OCI-LY3 (cell line): ENCODE results near the gene ELOVL2.

ENCODE experiments used
- EZH2phosphoT487 ChIP-seq: fragments of 200-600 bp; shearing (Covaris generic); IDR thresholded peaks from 2 replicates; pipeline ENCODE4 v1.6.1; 2018; ENCODE audit warnings: antibody characterized with exemption, mixed run types, low read depth
- TF ChIP-seq, protein P1 (sequence below): fragments of 200-600, 300-600 bp; sonication (generic); IDR thresholded peaks from 2 replicates; pipeline ENCODE4 v1.5.1; 2014; ENCODE audit warnings: antibody characterized with exemption, low read length, low read depth

DNA sequence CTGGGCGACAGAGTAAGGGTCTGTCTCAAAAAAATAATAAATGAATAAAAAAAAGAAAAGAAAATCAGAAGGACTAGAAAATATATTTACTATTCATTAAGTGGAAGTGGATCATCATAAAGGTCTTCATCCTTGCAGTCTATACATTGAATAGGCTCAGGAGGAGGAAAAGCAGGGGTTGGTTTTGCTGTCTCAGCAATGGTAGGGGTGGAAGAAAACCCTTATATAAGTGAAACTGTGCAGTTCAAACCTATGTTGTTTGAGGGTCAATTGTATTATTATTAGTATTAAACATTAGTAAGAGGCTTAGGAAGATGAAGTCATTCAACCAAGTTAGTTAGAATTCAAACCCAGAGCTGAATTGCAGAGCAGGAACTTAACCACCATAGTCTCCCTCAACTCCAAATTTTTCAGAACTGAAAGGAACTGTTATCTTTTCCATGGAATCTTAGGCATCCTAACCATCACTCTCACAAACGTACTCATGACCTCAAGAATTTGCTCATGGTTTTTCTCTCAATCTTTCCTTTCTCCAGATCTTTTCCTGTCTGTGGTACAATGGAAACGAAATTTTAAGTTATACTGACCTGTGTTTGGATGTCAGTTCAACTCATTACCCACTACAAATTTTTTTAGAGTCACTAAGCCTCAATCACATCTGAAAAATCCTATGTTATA is 41.8 kb upstream of the ELOVL2 start:
- TF ChIP-seq, protein P1, sequence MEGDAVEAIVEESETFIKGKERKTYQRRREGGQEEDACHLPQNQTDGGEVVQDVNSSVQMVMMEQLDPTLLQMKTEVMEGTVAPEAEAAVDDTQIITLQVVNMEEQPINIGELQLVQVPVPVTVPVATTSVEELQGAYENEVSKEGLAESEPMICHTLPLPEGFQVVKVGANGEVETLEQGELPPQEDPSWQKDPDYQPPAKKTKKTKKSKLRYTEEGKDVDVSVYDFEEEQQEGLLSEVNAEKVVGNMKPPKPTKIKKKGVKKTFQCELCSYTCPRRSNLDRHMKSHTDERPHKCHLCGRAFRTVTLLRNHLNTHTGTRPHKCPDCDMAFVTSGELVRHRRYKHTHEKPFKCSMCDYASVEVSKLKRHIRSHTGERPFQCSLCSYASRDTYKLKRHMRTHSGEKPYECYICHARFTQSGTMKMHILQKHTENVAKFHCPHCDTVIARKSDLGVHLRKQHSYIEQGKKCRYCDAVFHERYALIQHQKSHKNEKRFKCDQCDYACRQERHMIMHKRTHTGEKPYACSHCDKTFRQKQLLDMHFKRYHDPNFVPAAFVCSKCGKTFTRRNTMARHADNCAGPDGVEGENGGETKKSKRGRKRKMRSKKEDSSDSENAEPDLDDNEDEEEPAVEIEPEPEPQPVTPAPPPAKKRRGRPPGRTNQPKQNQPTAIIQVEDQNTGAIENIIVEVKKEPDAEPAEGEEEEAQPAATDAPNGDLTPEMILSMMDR, result no peak
- TF ChIP-seq EZH2phosphoT487, result no peak
